Testis (tissue), 2 donors: ENCODE results near the gene EPB41L4A.

ENCODE experiments used
- CTCF ChIP-seq, 3 experiments: fragments of 450-650 bp in 2 of 3; fragments of 200-600 bp in 1 of 3; sonication (generic) in 1 of 3; IDR thresholded peaks; one replicate each; pipeline ENCODE4 v1.5.1; 2016 to 2019; ENCODE audit warnings: antibody characterized with exemption in 3 of 3, mild to moderate bottlenecking in 2 of 3, moderate library complexity in 1 of 3
- POLR2A ChIP-seq: fragments of 450-650 bp; IDR thresholded peaks from one replicate; pipeline ENCODE4 v1.6.1; 2017; ENCODE audit warnings: antibody characterized with exemption, mild to moderate bottlenecking, moderate library complexity

DNA sequence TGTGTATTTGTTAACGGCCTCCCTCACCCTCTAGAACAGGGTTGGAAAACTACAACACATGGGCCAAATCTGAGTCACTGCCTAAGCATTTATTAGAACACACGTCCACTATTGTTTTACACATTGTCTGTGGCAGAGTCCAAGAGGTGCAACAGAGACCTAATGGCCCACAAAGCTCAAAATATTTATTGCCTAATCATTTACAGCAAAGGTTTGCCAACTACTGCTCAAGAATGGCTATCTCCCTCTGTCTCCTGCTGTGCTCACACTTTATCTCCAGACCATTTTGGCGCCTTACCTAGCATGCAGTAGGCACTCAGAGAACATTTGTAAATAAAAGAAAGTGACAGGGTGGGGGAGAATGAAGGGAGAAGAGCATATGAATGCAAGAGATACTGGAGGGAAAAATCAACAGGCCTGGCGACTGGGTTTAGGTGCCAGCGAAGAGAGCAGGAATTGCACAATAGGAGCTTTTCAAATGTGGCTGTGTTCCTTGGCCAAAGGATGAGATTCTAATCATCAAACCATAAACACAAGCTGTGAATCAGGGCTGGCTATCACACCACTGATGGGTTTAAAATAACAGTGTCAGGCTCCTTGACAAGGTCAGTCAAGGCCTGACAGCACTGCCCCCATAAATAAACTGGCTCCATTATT lies 80.3 kb downstream of the EPB41L4A start:
- TF ChIP-seq CTCF (IDR thresholded peaks at IDR 0.05) (no peak), POLR2A (no peak)
